ENCODE measurements around the gene UBC.

The UBC gene

DNA sequence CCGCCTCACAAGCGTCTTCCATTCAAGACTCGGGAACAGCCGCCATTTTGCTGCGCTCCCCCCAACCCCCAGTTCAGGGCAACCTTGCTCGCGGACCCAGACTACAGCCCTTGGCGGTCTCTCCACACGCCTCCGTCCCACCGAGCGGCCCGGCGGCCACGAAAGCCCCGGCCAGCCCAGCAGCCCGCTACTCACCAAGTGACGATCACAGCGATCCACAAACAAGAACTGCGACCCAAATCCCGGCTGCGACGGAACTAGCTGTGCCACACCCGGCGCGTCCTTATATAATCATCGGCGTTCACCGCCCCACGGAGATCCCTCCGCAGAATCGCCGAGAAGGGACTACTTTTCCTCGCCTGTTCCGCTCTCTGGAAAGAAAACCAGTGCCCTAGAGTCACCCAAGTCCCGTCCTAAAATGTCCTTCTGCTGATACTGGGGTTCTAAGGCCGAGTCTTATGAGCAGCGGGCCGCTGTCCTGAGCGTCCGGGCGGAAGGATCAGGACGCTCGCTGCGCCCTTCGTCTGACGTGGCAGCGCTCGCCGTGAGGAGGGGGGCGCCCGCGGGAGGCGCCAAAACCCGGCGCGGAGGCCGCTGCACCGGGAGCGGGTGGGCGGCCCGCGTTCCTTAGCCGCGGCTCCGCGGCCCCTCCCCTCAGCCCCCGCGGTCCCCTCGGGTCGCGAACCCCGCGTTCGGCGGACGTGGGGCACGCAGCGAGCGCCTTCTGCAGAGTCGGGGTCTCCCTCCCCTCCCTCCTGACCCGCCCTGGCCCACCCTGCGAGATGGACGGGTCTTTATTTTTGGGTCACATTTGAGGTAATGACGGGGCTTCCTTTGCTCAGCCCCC is at the start of gene UBC:
UBC (minus strand) TSS at position 259 of the 847 bp plus-strand sequence. CDS start 879 bp downstream, outside the sequence.
- peak; percentile 82 to 84 (median 84) for DNase-seq (ENCODE audit: low read depth in 3 of 3)

DNA sequence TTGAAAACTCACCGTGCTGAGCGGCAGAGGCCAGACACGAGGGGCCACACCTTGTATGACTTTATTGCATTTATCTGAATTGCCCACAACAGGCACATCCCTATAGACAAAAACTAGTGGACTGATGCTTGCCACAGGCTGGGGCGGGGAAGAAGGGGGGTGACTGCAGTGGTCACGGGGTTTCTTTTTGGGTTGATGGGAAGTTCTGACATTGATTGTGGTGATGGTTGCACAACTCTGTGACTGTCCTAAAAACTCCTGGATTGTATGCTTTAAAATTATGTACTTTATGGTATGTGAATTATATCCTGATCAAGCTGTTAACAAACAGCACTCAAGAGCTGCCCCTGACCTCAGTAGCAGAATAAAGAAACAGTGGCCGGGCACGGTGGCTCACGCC is 48.8 kb upstream of the UBC start:
- DNase-seq (ENCODE audit: low read depth in 3 of 3) = no peak

DNA sequence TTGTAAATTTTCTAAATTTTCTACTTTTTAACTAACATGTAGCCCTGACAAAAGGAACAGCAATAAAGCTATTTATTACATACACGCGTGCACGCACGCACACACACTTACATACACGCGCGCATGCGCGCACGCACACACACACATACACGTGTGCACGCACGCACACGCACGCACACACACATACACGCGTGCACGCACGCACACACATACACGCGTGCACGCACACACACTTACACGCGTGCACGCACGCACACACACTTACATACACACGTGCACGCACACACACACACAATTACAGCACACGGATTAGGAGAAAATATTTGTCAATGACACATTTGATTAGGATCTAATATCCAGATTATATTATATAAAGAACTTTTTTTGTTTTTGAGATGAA is 46.6 kb upstream of the UBC start:
- no peak for DNase-seq (ENCODE audit: low read depth in 3 of 3)

DNA sequence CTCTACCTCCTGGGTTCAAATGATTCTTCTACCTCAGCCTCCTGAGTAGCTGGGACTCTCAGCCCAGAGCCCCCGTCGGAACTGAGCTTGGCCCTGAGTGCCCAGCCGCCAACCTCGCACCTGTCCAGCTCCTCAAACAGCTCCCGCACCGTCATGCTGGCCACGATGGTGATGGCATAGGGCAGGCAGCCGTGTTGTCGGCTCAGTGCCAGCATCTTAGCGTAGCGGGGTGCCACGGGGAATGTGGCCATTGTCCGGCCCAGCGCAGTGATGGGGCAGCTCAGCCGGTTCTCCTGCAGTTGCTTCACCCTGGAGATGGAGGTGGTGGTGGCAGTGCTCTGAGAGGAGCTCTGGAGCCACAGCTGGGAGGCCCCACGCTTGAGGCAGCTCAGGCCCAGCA is 42.1 kb upstream of the UBC start:
- no peak for DNase-seq (ENCODE audit: low read depth in 3 of 3)

GRCh38 chr12:124954771-124955170 is 40.3 kb upstream of the UBC start:
- no peak for DNase-seq (ENCODE audit: low read depth in 3 of 3)

DNA sequence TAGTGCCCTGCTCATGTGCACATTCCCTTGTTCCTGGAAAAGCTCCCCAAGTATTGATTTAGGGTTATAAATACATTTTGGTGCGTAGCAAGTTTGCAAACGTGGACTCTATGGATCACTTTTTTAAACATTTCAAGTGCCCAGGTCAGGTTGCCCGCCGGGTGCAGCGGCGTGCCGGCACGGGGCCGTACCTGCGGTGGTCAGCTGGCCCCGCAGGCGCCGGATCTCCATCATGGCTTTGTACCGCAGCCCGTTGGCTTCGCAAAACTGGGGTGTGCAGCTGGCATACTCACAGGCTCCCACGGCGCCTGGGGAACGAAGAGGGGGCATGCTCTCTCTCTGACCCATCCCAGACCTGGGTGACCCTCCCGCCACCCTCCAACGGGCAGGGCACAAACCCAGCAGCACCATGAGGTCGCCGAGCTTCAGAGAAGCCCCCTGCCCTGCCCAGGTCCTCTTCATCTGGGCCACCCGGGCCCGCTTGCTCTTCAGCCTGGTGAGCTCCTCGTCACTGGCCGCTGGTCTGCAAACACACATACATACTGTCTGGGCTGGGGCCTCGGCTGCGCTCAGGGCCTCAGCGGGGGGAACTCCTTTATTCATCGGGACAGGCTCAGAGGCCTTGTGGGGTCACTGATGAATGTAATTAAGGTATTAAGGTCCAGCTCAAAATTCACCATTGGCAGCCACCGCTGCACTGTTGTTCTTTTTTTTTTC is 39.4 kb upstream of the UBC start:
- no peak for DNase-seq (ENCODE audit: low read depth in 3 of 3)

DNA sequence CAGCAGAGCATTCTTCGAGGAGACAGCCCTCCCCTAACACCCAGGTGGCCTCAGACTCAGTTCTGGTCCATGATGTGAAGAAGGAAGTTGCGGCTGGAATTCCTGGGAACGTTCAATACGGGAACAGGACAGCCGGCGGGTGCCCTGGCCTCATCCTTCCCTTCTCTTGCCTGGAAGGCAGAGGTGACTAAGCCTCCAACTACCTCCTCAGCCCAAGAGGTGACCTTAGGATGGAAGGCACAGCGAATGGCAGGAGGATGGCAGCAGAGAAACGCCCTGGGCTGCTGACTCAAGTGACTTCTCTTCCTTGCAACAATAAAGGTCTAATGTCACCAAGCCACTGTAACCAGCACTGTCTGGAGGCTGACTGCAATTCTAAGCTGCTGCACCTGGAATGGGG is 38.4 kb upstream of the UBC start:
- DNase-seq (ENCODE audit: low read depth in 3 of 3) = no peak

DNA sequence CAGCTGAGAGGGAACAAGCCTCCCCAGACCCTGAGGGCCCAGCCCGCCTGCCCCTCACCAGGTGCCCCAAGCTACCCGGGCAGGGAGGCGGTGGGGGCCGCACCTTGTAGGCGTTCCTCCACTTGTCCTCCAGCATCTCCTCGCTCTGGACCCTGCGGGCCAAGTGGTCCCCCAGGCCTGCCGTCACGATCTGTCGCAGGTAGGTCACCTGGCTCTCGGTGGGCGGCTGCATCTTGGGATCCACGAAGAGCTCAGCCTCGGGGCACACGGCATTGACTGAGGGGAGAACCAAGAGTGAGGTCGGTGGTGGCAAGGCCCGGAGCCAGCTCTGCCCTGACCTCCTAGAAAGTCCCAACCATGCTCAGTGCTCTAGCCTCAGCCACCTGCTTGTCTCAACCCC is 37.8 kb upstream of the UBC start:
- DNase-seq (ENCODE audit: low read depth in 3 of 3) = no peak

DNA sequence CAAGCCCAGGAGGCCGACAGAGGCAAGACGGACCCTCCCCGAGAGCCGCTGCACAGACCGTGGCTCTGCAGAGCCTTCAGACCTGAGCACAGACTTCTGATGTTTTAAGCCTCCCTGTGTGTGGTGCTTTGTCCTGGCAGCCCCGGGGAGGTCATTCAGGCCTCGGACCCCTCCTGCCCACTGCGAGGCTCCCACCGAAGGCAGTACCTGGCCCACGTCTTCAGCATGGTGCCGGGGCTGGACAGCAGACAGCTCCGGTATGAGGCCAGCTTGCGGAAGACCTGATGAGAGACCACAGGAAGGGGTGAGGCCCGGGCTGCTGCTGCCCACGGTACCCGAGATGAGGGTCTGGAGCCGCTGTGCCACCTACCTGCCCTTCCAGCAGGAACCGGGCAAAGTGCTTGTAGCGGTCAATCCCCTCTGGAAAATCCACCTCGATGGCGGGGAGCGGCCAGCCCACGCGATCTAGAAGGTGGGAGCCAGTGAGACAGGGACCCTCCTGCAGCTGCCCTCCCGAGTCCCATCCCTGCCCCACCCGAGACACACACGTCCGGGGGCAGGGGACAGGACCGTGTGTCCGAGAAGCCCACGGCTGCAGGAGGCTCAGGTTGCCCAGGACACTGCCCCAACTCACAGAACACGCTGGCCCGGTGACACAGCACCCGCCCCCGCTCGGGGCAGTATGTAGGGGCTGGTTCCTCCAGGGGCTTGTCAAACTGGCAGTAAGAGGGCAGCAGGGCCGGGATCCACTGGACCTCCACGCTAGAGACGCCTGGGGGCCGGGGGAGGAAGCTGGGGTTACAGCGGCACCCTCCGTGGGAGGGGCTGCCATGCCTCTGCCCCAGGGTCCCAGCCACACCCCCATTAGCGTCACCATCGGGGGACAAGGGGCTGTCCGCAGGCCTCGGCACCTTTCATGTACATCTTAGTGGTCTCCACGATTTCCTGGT is 35.6 kb upstream of the UBC start:
- no peak for DNase-seq (ENCODE audit: low read depth in 3 of 3)

GRCh38 chr12:124949066-124949465 is 34.6 kb upstream of the UBC start:
- no peak for DNase-seq (ENCODE audit: low read depth in 3 of 3)

DNA sequence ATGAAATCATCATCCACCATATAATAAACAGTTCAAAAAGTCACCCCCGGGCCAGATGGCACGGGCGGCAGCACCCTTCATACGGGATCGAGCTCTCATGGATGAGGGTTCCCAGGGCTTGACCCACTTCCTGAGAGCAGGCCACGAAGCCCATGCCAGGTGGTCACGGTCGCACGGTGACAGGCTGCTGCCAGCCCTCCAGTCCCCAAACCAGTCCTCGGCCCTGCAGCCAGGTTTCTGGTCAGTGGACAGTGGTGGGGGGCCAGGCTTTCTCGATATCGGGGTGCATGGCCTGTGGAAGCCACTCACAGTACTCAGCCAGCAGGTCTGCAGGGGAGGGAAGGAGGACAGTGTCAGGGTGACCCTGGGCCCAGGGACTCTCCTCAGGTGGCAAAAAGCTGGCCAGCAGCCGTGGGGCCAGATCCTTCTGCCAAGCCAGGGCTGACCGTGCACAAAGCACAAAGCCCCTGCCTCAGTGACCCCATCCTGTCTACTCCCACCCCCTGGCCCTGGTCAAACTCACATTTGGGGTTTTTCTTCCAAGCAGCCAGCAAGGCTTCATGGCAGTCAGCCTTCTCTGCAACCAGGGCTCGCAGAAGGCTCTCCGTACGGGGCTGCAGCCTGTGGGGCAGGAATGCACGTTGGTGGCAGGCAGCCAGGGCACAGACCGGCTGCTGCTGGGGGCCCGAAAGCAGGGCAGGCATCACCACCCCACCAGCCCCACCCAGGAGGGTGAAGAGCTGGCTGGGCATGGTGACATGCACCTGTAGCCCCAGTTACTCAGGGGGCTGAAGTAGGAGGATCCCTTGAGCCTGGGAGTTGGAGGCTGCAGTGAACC is 33.3 kb upstream of the UBC start:
- no peak for DNase-seq (ENCODE audit: low read depth in 3 of 3)

DNA sequence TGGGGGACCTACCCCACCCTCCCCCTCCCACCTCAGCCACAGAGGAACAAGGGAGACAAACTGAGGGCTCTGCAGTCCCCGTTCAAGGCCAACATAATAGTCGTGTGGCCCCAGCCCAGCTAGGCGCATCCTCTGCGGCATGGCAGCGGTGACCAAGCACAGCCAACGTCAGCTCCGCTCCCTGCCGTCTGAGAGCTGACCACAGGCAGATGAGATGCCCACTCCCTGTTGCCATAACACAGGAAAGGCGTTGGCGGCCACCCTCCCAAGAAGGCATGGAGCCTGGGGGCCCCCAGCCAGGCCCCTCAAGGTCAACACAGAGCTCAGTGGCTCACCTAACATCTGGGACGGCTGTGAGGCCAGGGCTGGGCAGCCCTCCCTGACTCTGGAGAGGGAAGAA is 32.6 kb upstream of the UBC start:
- no peak for DNase-seq (ENCODE audit: low read depth in 3 of 3)

DNA sequence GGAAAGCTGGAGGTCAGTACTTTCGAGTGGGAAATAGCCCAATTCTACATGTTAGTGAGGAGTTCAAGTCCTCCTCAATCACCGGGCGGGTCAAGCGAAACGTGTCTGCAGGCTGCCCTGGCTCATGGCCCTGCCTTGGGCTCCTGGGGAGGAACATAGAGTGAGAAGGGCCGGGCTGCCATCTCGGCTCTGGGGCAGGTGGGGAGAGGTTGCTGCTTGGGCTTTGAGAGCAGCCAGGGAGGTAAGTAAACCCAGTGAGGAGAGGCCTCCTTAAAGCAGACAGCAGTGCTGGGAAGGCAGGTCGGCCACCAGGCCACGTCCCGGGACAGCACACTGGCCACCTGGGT is 32.0 kb upstream of the UBC start:
- DNase-seq (ENCODE audit: low read depth in 3 of 3) = no peak

- no peak for DNase-seq (ENCODE audit: low read depth in 3 of 3)
These were observed 26.7 kb upstream of the UBC start for GRCh38 chr12:124941170-124941527.

- peak; percentile 70 to 84 (median 80) for DNase-seq (ENCODE audit: low read depth in 3 of 3)
These were observed 26.1 kb upstream of the UBC start for GRCh38 chr12:124940393-124941169.

DNA sequence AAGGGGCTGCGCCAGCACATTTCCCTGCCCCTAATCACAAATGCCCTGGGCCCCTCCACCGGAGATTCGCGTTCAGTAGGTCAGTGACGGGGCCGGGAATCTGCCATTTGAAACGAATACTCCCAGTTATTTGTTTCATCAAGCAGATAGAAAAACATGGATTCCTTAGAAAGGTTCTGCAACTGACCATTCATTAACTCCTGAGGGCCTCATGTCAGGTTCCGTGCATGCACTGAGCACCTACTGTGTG is 25.6 kb upstream of the UBC start:
- DNase-seq (ENCODE audit: low read depth in 3 of 3) = no peak

GRCh38 chr12:124939421-124940142 is 25.1 kb upstream of the UBC start:
- peak; percentile 81 to 88 (median 87) for DNase-seq (ENCODE audit: low read depth in 3 of 3)

GRCh38 chr12:124939079-124939420 is 24.6 kb upstream of the UBC start:
- peak in 2 of 3 experiments; percentile 45 to 50 for DNase-seq (ENCODE audit: low read depth in 3 of 3)

GRCh38 chr12:124938587-124938986 is 24.1 kb upstream of the UBC start:
- DNase-seq (ENCODE audit: low read depth in 3 of 3) = no peak

- no peak for DNase-seq (ENCODE audit: low read depth in 3 of 3)
These were observed 23.7 kb upstream of the UBC start for GRCh38 chr12:124938108-124938507.

Data from stimulated activated CD4-positive, alpha-beta T cell treated with anti-CD3 and anti-CD28 coated beads, TNF-alpha, amount 100 ng/mL, for 24 hours (primary cell).